Spleen (tissue), 11 donors: ENCODE results near the gene TNFSF12. TPM values are rescaled to one million over a fixed set of nuclear protein-coding genes. Genes with fewer than 3 reads are reported as not detected.

Experiments
- DNase-seq: peaks from one replicate; pipeline ENCODE4 v3.0.0-alpha.2; 2020
- H3K27ac ChIP-seq, 8 donors: fragments of 200-600 bp; sonication (generic) in 7 of 8; 1 replicate in 4 of 8; 2 replicates in 4 of 8; pipeline versions ENCODE4 v1.5.0 to v1.8.0; 2016 to 2021; ENCODE audit warnings: inconsistent platforms in 4 of 8, mild to moderate bottlenecking in 4 of 8, moderate library complexity in 1 of 8
- H3K27me3 ChIP-seq, 7 donors: fragments of 200-600 bp; sonication (generic) in 6 of 7; replicated peaks in 1 of 7; 1 replicate in 4 of 7; 2 replicates in 3 of 7; pipeline versions ENCODE4 v1.5.0 to v1.8.0; 2016 to 2021; ENCODE audit warnings: inconsistent platforms in 3 of 7, mild to moderate bottlenecking in 1 of 7
- H3K36me3 ChIP-seq, 6 donors: fragments of 200-600 bp; sonication (generic) in 5 of 6; 1 replicate in 4 of 6; 2 replicates in 2 of 6; pipeline versions ENCODE4 v1.5.0 to v1.8.0; 2016 to 2021; ENCODE audit warnings: inconsistent platforms in 2 of 6
- H3K4me1 ChIP-seq, 6 donors: fragments of 200-600 bp; sonication (generic) in 5 of 6; 1 replicate in 3 of 6; 2 replicates in 3 of 6; pipeline versions ENCODE4 v1.5.0 to v1.8.0; 2016 to 2021; ENCODE audit warnings: inconsistent platforms in 3 of 6
- H3K4me3 ChIP-seq, 8 donors: fragments of 200-600 bp; sonication (generic) in 7 of 8; 1 replicate in 4 of 8; 2 replicates in 4 of 8; pipeline versions ENCODE4 v1.5.0 to v1.8.0; 2016 to 2021; ENCODE audit warnings: inconsistent platforms in 4 of 8, mild to moderate bottlenecking in 4 of 8, moderate library complexity in 2 of 8
- H3K9me3 ChIP-seq, 8 donors: fragments of 200-600 bp; sonication (generic) in 7 of 8; 1 replicate in 4 of 8; 2 replicates in 4 of 8; pipeline versions ENCODE4 v1.5.0 to v1.8.0; 2016 to 2021; ENCODE audit warnings: inconsistent platforms in 4 of 8
- POLR2A ChIP-seq, 3 donors: fragments of 450-650 bp; IDR thresholded peaks; one replicate each; pipeline ENCODE4 v1.5.1; 2017; ENCODE audit warnings: antibody characterized with exemption in 3 of 3, mild to moderate bottlenecking in 1 of 3
- POLR2AphosphoS5 ChIP-seq, 3 donors: sonication (generic); formaldehyde crosslinking; IDR thresholded peaks; one replicate each; pipeline ENCODE4 v1.5.1; 2017; ENCODE audit warnings: antibody characterized with exemption in 3 of 3
- WGBS, 5 donors: extraction: QIAGEN DNeasy Blood & Tissue Kit in 3 of 5; methylation state at CpG; one replicate each; pipeline versions ENCODE4 v1.1.5 to v1.1.7; 2013 to 2018; 5-methylcytosine and 5-hydroxymethylcytosine counted together
- intact Hi-C: fragments of 100-400 bp; cut with DNase I; formaldehyde crosslinking; loops from one replicate; pipeline ENCODE4 v1.15.0; 2023; ENCODE audit warnings: low total_unique reads
- polyA plus RNA-seq, 3 donors: library from polyadenylated mRNA; stranded (reverse); fragments of 200-250 nt; gene quantifications; one replicate each; pipeline ENCODE4 v1.2.1, GENCODE V29; 2013
- total RNA-seq, 7 donors: library from RNA; depleted of rRNA in 3 of 7; stranded (reverse); fragments of >200 nt in 3 of 7; fragmentation: NEBNext Ultra II Directional in 4 of 7; extraction: Animal tissue kit (Norgen Biotek cat#: 25700) in 4 of 7; gene quantifications; one replicate each; pipeline versions ENCODE4 v1.1.0 to v1.2.1, GENCODE V29; 2016 to 2021
- TF ChIP-seq, protein P1 (sequence below), 11 experiments: fragments of 200-600 bp in 7 of 11; fragments of 450-650 bp in 4 of 11; sonication (generic) in 4 of 11; IDR thresholded peaks in 8 of 11; conservative IDR thresholded peaks in 3 of 11; 1 replicate in 7 of 11; 2 replicates in 4 of 11; pipeline versions ENCODE4 v1.4.0 to v1.8.0; 2016 to 2021; ENCODE audit warnings: antibody characterized with exemption in 11 of 11, inconsistent platforms in 4 of 11, mild to moderate bottlenecking in 1 of 11
- donor health status: healthy with polysubstance abuse.
- donor health status: DM: no; HTN: no; CAD: no; lungs with moderate emphysema.
- donor health status: DM: no; HTN: no; CAD: no.
- donor health status: Bipolar disorder and iron deficiency.
- donor health status: healthy.
- donor health status: DM: no; HTN: no; CAD: no.
- donor health status: DM: yes; HTN: yes; CAD: no.

The TNFSF12 gene
- total and polyA plus RNA-seq, 10 donors = 37.4 to 65.0 (median 55.3) TPM

DNA sequence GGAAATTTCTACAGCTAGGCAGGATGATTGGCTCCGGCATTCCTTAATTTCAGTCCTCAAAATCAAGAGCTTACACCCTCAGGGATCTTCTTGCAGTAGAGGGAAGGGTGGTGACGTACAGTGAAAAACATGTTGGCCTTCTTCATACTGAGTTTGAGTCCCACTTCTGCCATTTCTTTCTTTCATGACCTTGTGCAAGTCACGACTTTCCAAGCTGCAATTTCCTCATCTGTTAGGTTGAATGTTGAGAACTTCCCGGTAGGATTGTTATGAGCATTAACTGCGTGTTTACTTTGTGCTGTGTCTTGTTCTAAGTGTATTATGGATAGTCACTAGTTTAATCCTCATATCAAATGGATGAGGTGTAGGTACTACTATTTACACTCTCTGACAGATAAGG lies 20.7 kb downstream of the TNFSF12 start:
- no peak for DNase-seq
- H3K4me1 ChIP-seq = peaks cover 7 to 33% (median 26%) of the 10 kb centered on the region in 6 donors
- TF ChIP-seq, protein P1, sequence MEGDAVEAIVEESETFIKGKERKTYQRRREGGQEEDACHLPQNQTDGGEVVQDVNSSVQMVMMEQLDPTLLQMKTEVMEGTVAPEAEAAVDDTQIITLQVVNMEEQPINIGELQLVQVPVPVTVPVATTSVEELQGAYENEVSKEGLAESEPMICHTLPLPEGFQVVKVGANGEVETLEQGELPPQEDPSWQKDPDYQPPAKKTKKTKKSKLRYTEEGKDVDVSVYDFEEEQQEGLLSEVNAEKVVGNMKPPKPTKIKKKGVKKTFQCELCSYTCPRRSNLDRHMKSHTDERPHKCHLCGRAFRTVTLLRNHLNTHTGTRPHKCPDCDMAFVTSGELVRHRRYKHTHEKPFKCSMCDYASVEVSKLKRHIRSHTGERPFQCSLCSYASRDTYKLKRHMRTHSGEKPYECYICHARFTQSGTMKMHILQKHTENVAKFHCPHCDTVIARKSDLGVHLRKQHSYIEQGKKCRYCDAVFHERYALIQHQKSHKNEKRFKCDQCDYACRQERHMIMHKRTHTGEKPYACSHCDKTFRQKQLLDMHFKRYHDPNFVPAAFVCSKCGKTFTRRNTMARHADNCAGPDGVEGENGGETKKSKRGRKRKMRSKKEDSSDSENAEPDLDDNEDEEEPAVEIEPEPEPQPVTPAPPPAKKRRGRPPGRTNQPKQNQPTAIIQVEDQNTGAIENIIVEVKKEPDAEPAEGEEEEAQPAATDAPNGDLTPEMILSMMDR (IDR thresholded peaks at IDR 0.05 in 8 of 11, conservative IDR thresholded peaks at IDR 0.05 in 3 of 11) = no peak
- no peak for TF ChIP-seq POLR2AphosphoS5 (IDR thresholded peaks at IDR 0.05)
- TF ChIP-seq POLR2A (IDR thresholded peaks at IDR 0.05) = no peak
- intact Hi-C loops = no loop called here
- H3K36me3 ChIP-seq = peaks cover 5 to 76% (median 54%) of the 10 kb centered on the region in 6 donors
- H3K9me3 ChIP-seq = no peaks in the 10 kb centered on the region
- H3K4me3 ChIP-seq = no peak overlapping the region
- H3K27me3 ChIP-seq = no peaks in the 10 kb centered on the region
- WGBS, 5 donors = 59 to 81% (median 73%) methylated on average over 5 of the region's 5 CpGs
- no peak overlapping the region for H3K27ac ChIP-seq

DNA sequence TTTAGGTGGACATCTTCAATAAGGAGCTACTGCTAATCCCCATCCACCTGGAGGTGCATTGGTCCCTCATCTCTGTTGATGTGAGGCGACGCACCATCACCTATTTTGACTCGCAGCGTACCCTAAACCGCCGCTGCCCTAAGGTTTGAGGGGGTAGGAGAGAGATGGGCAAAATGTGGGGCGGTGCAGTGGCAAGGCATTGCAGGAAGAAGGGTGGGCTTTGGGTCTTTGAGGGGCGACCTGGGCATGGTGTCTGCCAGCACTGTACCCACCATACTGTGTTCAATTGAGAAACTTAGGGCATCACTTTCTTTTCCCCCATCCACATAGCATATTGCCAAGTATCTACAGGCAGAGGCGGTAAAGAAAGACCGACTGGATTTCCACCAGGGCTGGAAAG lies 21.5 kb downstream of the TNFSF12 start:
- intact Hi-C loops = loop anchor here (10.0 kb wide), 1 partner anchor 226 kb away; no protein-coding TSS in a partner anchor
- Histone ChIP-seq H3K9me3 (no peaks in the 10 kb centered on the region), H3K4me3 (no peak overlapping the region), H3K4me1 (peaks cover 14 to 35% (median 33%) of the 10 kb centered on the region in 6 donors), H3K27me3 (no peaks in the 10 kb centered on the region), H3K27ac (no peak overlapping the region), H3K36me3 (peaks cover 11 to 76% (median 54%) of the 10 kb centered on the region in 6 donors)
- DNase-seq = no peak
- 94 to 97% (median 97%) methylated on average over 10 of the region's 10 CpGs for WGBS, 5 donors
- TF ChIP-seq, protein P1 (IDR thresholded peaks at IDR 0.05 in 8 of 11, conservative IDR thresholded peaks at IDR 0.05 in 3 of 11) = no peak
- TF ChIP-seq POLR2A (IDR thresholded peaks at IDR 0.05) (no peak), POLR2AphosphoS5 (IDR thresholded peaks at IDR 0.05) (no peak)

DNA sequence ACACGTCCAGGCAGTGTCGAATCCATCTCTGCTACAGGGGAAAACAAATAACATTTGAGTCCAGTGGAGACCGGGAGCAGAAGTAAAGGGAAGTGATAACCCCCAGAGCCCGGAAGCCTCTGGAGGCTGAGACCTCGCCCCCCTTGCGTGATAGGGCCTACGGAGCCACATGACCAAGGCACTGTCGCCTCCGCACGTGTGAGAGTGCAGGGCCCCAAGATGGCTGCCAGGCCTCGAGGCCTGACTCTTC lies 23.4 kb downstream of the TNFSF12 start:
- TF ChIP-seq POLR2AphosphoS5 (IDR thresholded peaks at IDR 0.05) (no peak), POLR2A (IDR thresholded peaks at IDR 0.05) (peak in 2 of 3 donors; percentile 30 to 34)
- TF ChIP-seq, protein P1 (IDR thresholded peaks at IDR 0.05 in 8 of 11, conservative IDR thresholded peaks at IDR 0.05 in 3 of 11) = no peak
- no peak for DNase-seq
- no peaks in the 10 kb centered on the region for H3K9me3 ChIP-seq
- intact Hi-C loops = loop anchor here (10.0 kb wide), 1 partner anchor 227 kb away; no protein-coding TSS in a partner anchor
- no peaks in the 10 kb centered on the region for H3K27me3 ChIP-seq
- 0 to 1% (median 1%) methylated on average over 10 to 11 of the region's 11 CpGs for WGBS, 5 donors
- peaks cover 22 to 53% (median 49%) of the 10 kb centered on the region in 6 donors for H3K4me1 ChIP-seq
- peak overlapping the region; percentile 40 to 100 (median 96) for H3K4me3 ChIP-seq
- H3K36me3 ChIP-seq = peaks cover 15 to 76% (median 58%) of the 10 kb centered on the region in 6 donors
- peak overlapping the region; percentile 75 to 100 (median 98) for H3K27ac ChIP-seq

DNA sequence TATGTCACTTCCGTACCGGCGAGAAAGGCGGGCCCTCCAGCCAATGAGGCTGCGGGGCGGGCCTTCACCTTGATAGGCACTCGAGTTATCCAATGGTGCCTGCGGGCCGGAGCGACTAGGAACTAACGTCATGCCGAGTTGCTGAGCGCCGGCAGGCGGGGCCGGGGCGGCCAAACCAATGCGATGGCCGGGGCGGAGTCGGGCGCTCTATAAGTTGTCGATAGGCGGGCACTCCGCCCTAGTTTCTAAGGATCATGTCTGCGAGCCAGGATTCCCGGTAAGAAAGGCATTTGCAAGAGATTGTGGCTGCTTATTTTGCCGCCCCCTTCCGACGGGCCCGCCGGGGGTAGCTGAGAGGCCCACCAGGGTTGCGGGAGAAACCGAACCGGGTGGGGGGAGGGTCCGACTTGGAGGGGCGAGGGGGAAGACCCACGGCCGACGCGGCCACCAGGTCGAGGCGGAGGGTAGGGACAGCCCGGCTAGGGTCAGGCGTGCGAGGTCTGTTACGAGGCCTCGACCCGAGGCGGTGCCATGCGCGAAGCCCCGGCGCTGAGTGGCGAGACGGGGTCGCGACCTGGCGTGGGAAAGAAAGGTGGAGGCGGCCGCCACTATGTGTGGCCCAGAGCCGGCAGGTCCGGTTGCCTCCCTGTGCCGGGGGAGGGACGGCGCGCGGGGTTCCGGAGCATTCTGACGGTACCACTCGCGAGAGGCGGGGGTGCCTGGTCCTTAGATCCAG lies 23.9 kb downstream of the TNFSF12 start:
- DNase-seq = peak; percentile 99
- TF ChIP-seq POLR2AphosphoS5 (IDR thresholded peaks at IDR 0.05) (peak; percentile 99 to 100 (median 100)), POLR2A (IDR thresholded peaks at IDR 0.05) (peak; percentile 96 to 98 (median 98))
- TF ChIP-seq, protein P1 (IDR thresholded peaks at IDR 0.05 in 8 of 11, conservative IDR thresholded peaks at IDR 0.05 in 3 of 11) = peak in 7 of 11 experiments; percentile 13 to 40 (median 22)
- Histone ChIP-seq H3K4me1 (peaks cover 22 to 58% (median 53%) of the 10 kb centered on the region in 6 donors), H3K4me3 (peak overlapping the region; percentile 91 to 100 (median 98)), H3K36me3 (peaks cover 15 to 76% (median 60%) of the 10 kb centered on the region in 6 donors), H3K9me3 (no peaks in the 10 kb centered on the region), H3K27me3 (no peaks in the 10 kb centered on the region), H3K27ac (peak overlapping the region; percentile 98 to 100 (median 99))
- intact Hi-C loops = loop anchor here (10.0 kb wide), 1 partner anchor 228 kb away; no protein-coding TSS in a partner anchor
- 0 to 1% (median 1%) methylated on average over 43 to 73 of the region's 73 CpGs for WGBS, 5 donors
